Naive thymus-derived CD4-positive, alpha-beta T cell (primary cell): Measurements from ENCODE around the gene MARK1. TPM values are rescaled to one million over a fixed set of nuclear protein-coding genes. Genes with fewer than 3 reads are reported as not detected.

Experiments used
- ATAC-seq: fragments of 150-1000 bp; cut with Tn5 transposase; 2 replicates; pipeline ENCODE4 v1.10.0; 2021; ENCODE audit warnings: mild to moderate bottlenecking, moderate library complexity
- CTCF ChIA-PET: fragments of 350-600 bp; sonication (Branson Sonifier 250); formaldehyde crosslinking; loops from one replicate; lab custom pipeline; 2021; ENCODE audit warnings: antibody characterized with exemption; lab: Charles Lee
- POLR2A ChIA-PET: fragments of 350-600 bp; sonication (Branson Sonifier 250); formaldehyde crosslinking; loops from one replicate; lab custom pipeline; 2021; ENCODE audit warnings: antibody characterized with exemption, inconsistent platforms; lab: Charles Lee
- DNase-seq, 9 donors: peaks; one replicate each; pipeline versions ENCODE4 v3.0.0 to v3.0.0-alpha.2; 2020 to 2022; ENCODE audit warnings: mixed read lengths in 1 of 9
- H3K27ac ChIP-seq: one replicate; pipeline ENCODE4 v1.7.0; 2013; ENCODE audit warnings: mild to moderate bottlenecking, low read depth, low read length, moderate library complexity
- H3K27me3 ChIP-seq, 2 donors: one replicate each; pipeline ENCODE4 v1.7.0; 2013; ENCODE audit warnings: low read length in 2 of 2, mild to moderate bottlenecking in 2 of 2, moderate library complexity in 2 of 2; ENCODE audit not compliant: control insufficient read depth in 2 of 2, insufficient read depth in 2 of 2
- H3K36me3 ChIP-seq, 3 experiments: 1 replicate in 2 of 3; 2 replicates in 1 of 3; pipeline ENCODE4 v1.7.0; 2013; ENCODE audit warnings: low read length in 3 of 3, mild to moderate bottlenecking in 3 of 3, moderate library complexity in 1 of 3; ENCODE audit not compliant: insufficient read depth in 3 of 3, control insufficient read depth in 2 of 3
- H3K4me1 ChIP-seq, 2 donors: one replicate each; pipeline ENCODE4 v1.7.0; 2013; ENCODE audit warnings: low read length in 2 of 2, mild to moderate bottlenecking in 2 of 2, moderate library complexity in 1 of 2; ENCODE audit not compliant: control insufficient read depth in 2 of 2, insufficient read depth in 2 of 2
- H3K4me3 ChIP-seq: 2 replicates; pipeline ENCODE4 v1.7.0; 2013; ENCODE audit warnings: mild to moderate bottlenecking, low read length
- H3K9me3 ChIP-seq, 3 experiments: 1 replicate in 2 of 3; 2 replicates in 1 of 3; pipeline ENCODE4 v1.7.0; 2013; ENCODE audit warnings: low read length in 3 of 3; ENCODE audit not compliant: control insufficient read depth in 2 of 3
- H3K27ac Mint-ChIP-seq, 9 donors: one replicate each; pipeline ENCODE4 v1.8.0; 2020 to 2022; ENCODE audit warnings: mixed read lengths in 9 of 9, mild to moderate bottlenecking in 8 of 9, moderate library complexity in 5 of 9, inconsistent platforms in 2 of 9
- H3K27me3 Mint-ChIP-seq, 5 donors: one replicate each; pipeline ENCODE4 v1.8.0; 2021 to 2022; ENCODE audit warnings: mixed read lengths in 5 of 5, mild to moderate bottlenecking in 1 of 5
- H3K36me3 Mint-ChIP-seq, 5 donors: one replicate each; pipeline ENCODE4 v1.8.0; 2020 to 2022; ENCODE audit warnings: mixed read lengths in 5 of 5, mild to moderate bottlenecking in 3 of 5, inconsistent platforms in 1 of 5
- H3K4me1 Mint-ChIP-seq, 7 donors: one replicate each; pipeline ENCODE4 v1.8.0; 2020 to 2022; ENCODE audit warnings: mixed read lengths in 7 of 7, mild to moderate bottlenecking in 3 of 7, inconsistent platforms in 1 of 7
- H3K4me3 Mint-ChIP-seq, 10 donors: one replicate each; pipeline ENCODE4 v1.8.0; 2020 to 2022; ENCODE audit warnings: mild to moderate bottlenecking in 10 of 10, mixed read lengths in 10 of 10, moderate library complexity in 6 of 10, inconsistent platforms in 2 of 10
- H3K9me3 Mint-ChIP-seq, 11 donors: one replicate each; pipeline ENCODE4 v1.8.0; 2020 to 2022; ENCODE audit warnings: mixed read lengths in 11 of 11, mild to moderate bottlenecking in 4 of 11, inconsistent platforms in 1 of 11, moderate library complexity in 1 of 11
- intact Hi-C, 2 donors: fragments of 100-400 bp; cut with micrococcal nuclease; formaldehyde crosslinking; loops; one replicate each; pipeline ENCODE4 v1.15.1; 2023
- polyA plus RNA-seq, 2 donors: library from polyadenylated mRNA; unstranded; fragments of 300-500 nt; fragmentation: Illumina TruSeq; gene quantifications; one replicate each; pipeline ENCODE4 v1.2.3, GENCODE V29; 2021
- total RNA-seq, 6 experiments: library from RNA in 5 of 6; stranded (reverse) in 5 of 6; gene quantifications; 1 replicate in 5 of 6; 2 replicates in 1 of 6; pipeline ENCODE4 v1.2.3 and lab custom pipeline; 2021 to 2026

Gene MARK1
- total and polyA plus RNA-seq, 7 experiments from 2014 or later: not detected

GRCh38 chr1:220703305-220703704 lies 175.4 kb downstream of the MARK1 start:
- H3K27ac ChIP-seq: no peak overlapping the region
- no peaks in the 10 kb centered on the region for H3K9me3 ChIP-seq
- no peak overlapping the region for H3K4me3 ChIP-seq
- ATAC-seq (no peak), DNase-seq (no peak)
- H3K36me3 ChIP-seq: no peaks in the 10 kb centered on the region
- Mint-ChIP-seq H3K4me1 (peaks cover 0 to 3% (median 0%) of the 10 kb centered on the region in 7 donors), H3K27ac (no peak overlapping the region), H3K4me3 (no peak overlapping the region), H3K36me3 (peaks cover 0 to under 1% (median 0%) of the 10 kb centered on the region in 5 donors), H3K9me3 (no peaks in the 10 kb centered on the region), H3K27me3 (peaks cover 5 to 23% (median 15%) of the 10 kb centered on the region in 5 donors)
- ChIA-PET POLR2A (no interaction called here), CTCF (no interaction called here)
- H3K27me3 ChIP-seq: peaks cover 0 to 4% of the 10 kb centered on the region in 2 donors
- H3K4me1 ChIP-seq: no peaks in the 10 kb centered on the region
- intact Hi-C loops: no loop called here

DNA sequence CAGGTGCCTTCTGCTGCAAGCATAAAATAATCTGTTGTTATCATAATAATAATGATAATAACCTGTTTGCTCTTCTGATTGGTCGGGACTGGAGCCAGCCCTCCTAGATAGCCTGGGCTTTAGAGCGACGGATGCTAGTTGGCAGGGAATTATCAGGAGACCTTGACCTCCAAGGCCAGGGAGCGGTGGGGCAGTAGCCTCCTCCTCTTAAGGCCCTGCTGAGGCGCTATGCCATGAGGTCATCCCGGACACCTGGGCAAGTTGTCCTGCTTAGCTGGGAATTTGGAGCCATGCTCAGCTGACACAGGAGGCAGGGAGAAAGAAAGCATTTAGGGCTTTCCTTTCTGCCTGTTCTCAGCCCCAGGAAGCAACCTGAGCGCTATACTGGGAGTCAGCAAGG lies 177.8 kb downstream of the MARK1 start:
- H3K36me3 Mint-ChIP-seq: no peaks in the 10 kb centered on the region
- H3K9me3 Mint-ChIP-seq: no peaks in the 10 kb centered on the region
- no peak for ATAC-seq
- Histone ChIP-seq H3K4me3 (no peak overlapping the region), H3K27me3 (peaks cover 0 to 4% of the 10 kb centered on the region in 2 donors), H3K27ac (no peak overlapping the region), H3K36me3 (no peaks in the 10 kb centered on the region), H3K9me3 (no peaks in the 10 kb centered on the region), H3K4me1 (no peaks in the 10 kb centered on the region)
- H3K27me3 Mint-ChIP-seq: peaks cover 5 to 23% (median 15%) of the 10 kb centered on the region in 5 donors
- CTCF ChIA-PET: no interaction called here
- H3K27ac Mint-ChIP-seq: no peak overlapping the region
- peaks cover 0 to 7% (median 0%) of the 10 kb centered on the region in 7 donors for H3K4me1 Mint-ChIP-seq
- intact Hi-C loops: no loop called here
- no peak for DNase-seq
- H3K4me3 Mint-ChIP-seq: no peak overlapping the region
- POLR2A ChIA-PET: no interaction called here

- DNase-seq (no peak), ATAC-seq (no peak)
- ChIA-PET POLR2A (no interaction called here), CTCF (no interaction called here)
- no peaks in the 10 kb centered on the region for H3K9me3 Mint-ChIP-seq
- H3K27ac Mint-ChIP-seq: no peak overlapping the region
- Histone ChIP-seq H3K27ac (no peak overlapping the region), H3K4me3 (no peak overlapping the region), H3K4me1 (no peaks in the 10 kb centered on the region), H3K36me3 (no peaks in the 10 kb centered on the region), H3K27me3 (peaks cover 0 to 4% of the 10 kb centered on the region in 2 donors), H3K9me3 (no peaks in the 10 kb centered on the region)
- intact Hi-C loops: no loop called here
- peaks cover 0 to 7% (median 0%) of the 10 kb centered on the region in 7 donors for H3K4me1 Mint-ChIP-seq
- no peaks in the 10 kb centered on the region for H3K36me3 Mint-ChIP-seq
- no peak overlapping the region for H3K4me3 Mint-ChIP-seq
- peaks cover 5 to 23% (median 15%) of the 10 kb centered on the region in 5 donors for H3K27me3 Mint-ChIP-seq
Measured at GRCh38 chr1:220706480-220706879, 178.5 kb downstream of the MARK1 start.

DNA sequence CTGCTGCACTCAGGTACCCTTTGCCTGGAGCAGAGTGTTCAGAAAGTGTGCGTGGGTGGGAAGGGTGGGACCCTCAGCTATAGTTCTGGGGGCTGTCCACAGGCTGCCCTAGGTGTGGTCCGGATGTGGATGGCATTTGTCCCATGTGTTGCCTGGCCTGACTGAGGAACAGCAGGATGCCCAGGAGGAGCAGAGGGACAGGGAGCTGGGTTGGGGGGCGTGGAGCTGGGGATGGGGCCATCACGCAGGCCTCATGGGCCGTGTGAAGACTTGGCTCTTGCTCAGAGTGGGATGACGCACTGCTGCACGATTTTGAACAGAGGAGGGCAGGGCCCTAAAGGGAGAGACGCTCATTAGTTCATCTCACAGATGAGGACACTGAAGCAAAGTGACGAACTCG lies 179.2 kb downstream of the MARK1 start:
- Mint-ChIP-seq H3K27ac (no peak overlapping the region), H3K9me3 (no peaks in the 10 kb centered on the region), H3K4me3 (no peak overlapping the region), H3K27me3 (peaks cover 3 to 21% (median 14%) of the 10 kb centered on the region in 5 donors), H3K36me3 (no peaks in the 10 kb centered on the region), H3K4me1 (peaks cover 0 to 7% (median 0%) of the 10 kb centered on the region in 7 donors)
- POLR2A ChIA-PET: no interaction called here
- no peak for ATAC-seq
- CTCF ChIA-PET: no interaction called here
- H3K4me1 ChIP-seq: no peaks in the 10 kb centered on the region
- no peak for DNase-seq
- H3K9me3 ChIP-seq: no peaks in the 10 kb centered on the region
- no peak overlapping the region for H3K27ac ChIP-seq
- H3K4me3 ChIP-seq: no peak overlapping the region
- peaks cover 0 to 2% of the 10 kb centered on the region in 2 donors for H3K27me3 ChIP-seq
- H3K36me3 ChIP-seq: no peaks in the 10 kb centered on the region
- intact Hi-C loops: no loop called here

GRCh38 chr1:220708244-220708643 lies 180.3 kb downstream of the MARK1 start:
- H3K9me3 ChIP-seq: no peaks in the 10 kb centered on the region
- H3K9me3 Mint-ChIP-seq: no peaks in the 10 kb centered on the region
- no peak overlapping the region for H3K27ac Mint-ChIP-seq
- CTCF ChIA-PET: no interaction called here
- H3K4me1 ChIP-seq: no peaks in the 10 kb centered on the region
- peaks cover 0 to 10% (median 6%) of the 10 kb centered on the region in 5 donors for H3K27me3 Mint-ChIP-seq
- no peak overlapping the region for H3K4me3 ChIP-seq
- H3K36me3 ChIP-seq: no peaks in the 10 kb centered on the region
- no peak overlapping the region for H3K27ac ChIP-seq
- H3K36me3 Mint-ChIP-seq: no peaks in the 10 kb centered on the region
- no peak overlapping the region for H3K4me3 Mint-ChIP-seq
- no peaks in the 10 kb centered on the region for H3K27me3 ChIP-seq
- POLR2A ChIA-PET: no interaction called here
- ATAC-seq (no peak), DNase-seq (no peak)
- intact Hi-C loops: no loop called here
- H3K4me1 Mint-ChIP-seq: peaks cover 0 to 7% (median 0%) of the 10 kb centered on the region in 7 donors

- no peak overlapping the region for H3K27ac Mint-ChIP-seq
- no peak overlapping the region for H3K4me3 Mint-ChIP-seq
- Histone ChIP-seq H3K27ac (no peak overlapping the region), H3K4me3 (no peak overlapping the region), H3K9me3 (no peaks in the 10 kb centered on the region), H3K4me1 (no peaks in the 10 kb centered on the region), H3K27me3 (no peaks in the 10 kb centered on the region), H3K36me3 (no peaks in the 10 kb centered on the region)
- peaks cover 0 to 7% (median 0%) of the 10 kb centered on the region in 7 donors for H3K4me1 Mint-ChIP-seq
- H3K36me3 Mint-ChIP-seq: no peaks in the 10 kb centered on the region
- intact Hi-C loops: no loop called here
- peaks cover 0 to 2% (median 0%) of the 10 kb centered on the region in 11 donors for H3K9me3 Mint-ChIP-seq
- ATAC-seq (no peak), DNase-seq (no peak)
- POLR2A ChIA-PET: no interaction called here
- CTCF ChIA-PET: no interaction called here
- peaks cover 0 to 14% (median 3%) of the 10 kb centered on the region in 5 donors for H3K27me3 Mint-ChIP-seq
Measured at GRCh38 chr1:220708936-220709801, 181.2 kb downstream of the MARK1 start.

- ChIA-PET CTCF (no interaction called here), POLR2A (no interaction called here)
- intact Hi-C loops: no loop called here
- Histone ChIP-seq H3K4me3 (no peak overlapping the region), H3K27ac (no peak overlapping the region), H3K36me3 (no peaks in the 10 kb centered on the region), H3K27me3 (no peaks in the 10 kb centered on the region), H3K4me1 (no peaks in the 10 kb centered on the region), H3K9me3 (no peaks in the 10 kb centered on the region)
- peaks cover 0 to 7% (median 0%) of the 10 kb centered on the region in 7 donors for H3K4me1 Mint-ChIP-seq
- H3K36me3 Mint-ChIP-seq: no peaks in the 10 kb centered on the region
- ATAC-seq (no peak), DNase-seq (no peak)
- H3K9me3 Mint-ChIP-seq: peaks cover 0 to 8% (median 2%) of the 10 kb centered on the region in 11 donors
- peaks cover 0 to 12% (median 8%) of the 10 kb centered on the region in 5 donors for H3K27me3 Mint-ChIP-seq
- H3K27ac Mint-ChIP-seq: no peak overlapping the region
- no peak overlapping the region for H3K4me3 Mint-ChIP-seq
Measured at GRCh38 chr1:220710333-220710732, 182.4 kb downstream of the MARK1 start.
